ENCODE results near the gene BRD3OS. TPM values are rescaled to one million over a fixed set of nuclear protein-coding genes. Genes with fewer than 3 reads are reported as not detected.

Gene BRD3OS
- total and polyA plus RNA-seq, 4 experiments from 2014 or later: 18.3 to 33.1 (median 19.9) TPM

DNA sequence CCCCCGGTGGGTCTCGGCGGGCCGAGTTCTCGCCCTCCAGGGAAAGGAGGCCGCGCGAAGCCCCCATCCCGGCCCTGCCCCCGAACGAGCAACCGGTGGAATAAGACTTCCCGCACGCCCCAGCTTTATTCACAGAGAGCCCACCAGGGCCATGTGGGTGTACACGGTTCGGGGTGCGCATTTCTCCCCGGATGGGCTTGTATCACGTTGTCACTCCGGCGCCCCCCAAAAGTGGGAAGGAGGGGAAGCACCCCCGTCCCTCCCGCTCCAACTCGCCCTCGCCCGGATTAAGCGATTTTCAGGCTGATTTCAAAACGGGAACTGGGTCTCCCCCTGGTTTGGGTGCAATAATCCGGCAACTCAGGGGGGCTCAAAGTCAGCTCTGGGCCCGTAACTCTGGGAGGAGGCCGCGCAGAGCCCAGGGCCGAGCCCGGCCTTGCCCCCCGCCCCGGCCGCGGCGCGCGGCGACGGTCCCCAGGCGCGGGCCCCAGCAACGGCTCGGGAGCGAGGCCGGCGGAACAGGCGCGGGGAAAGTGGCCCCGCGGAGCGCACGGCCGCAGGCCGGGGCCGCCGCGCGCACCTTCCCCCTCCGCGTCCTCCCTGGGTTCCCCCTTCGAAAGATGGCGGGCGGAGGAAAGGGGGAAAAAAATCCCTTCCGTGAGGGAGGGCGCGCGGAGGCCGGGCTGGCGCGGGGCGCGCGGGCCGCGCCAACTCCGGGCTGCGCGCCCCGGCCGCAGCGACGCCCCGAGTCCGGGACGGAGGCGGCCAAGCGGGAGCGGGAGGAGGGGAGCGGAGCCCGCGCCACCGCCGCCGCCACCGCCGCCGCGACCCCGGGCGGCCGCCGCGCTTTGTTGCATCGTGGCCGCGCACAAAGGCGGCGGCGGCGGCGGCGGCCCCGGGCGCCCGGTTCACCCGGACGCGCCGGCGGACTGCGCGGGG is 41.9 kb downstream of the BRD3OS start:
- Mint-ChIP-seq H3K27me3 (peaks cover 11 to 12% of the 10 kb centered on the region in 2 donors), H3K4me3 (peak overlapping the region; percentile 89 to 96 (median 91)), H3K9me3 (no peaks in the 10 kb centered on the region), H3K27ac (peak overlapping the region in 6 of 7 donors; percentile 74 to 97 (median 80)), H3K36me3 (peaks cover 0 to 13% of the 10 kb centered on the region in 2 donors), H3K4me1 (peaks cover 21 to 55% (median 31%) of the 10 kb centered on the region in 4 donors)
- intact Hi-C loops (cut with micrococcal nuclease): loop anchor here (5.0 to 10.0 kb wide), 2 partner anchors 328 to 375 kb away; no protein-coding TSS in a partner anchor
- DNase-seq: peak in 4 of 5 donors; percentile 36 to 58 (median 50)
- peak overlapping the region; percentile 68 for H3K27ac ChIP-seq (ENCODE audit: low read depth, low read length)
- H3K4me3 ChIP-seq (ENCODE audit: low read length in 2 of 2): peak overlapping the region; percentile 65 to 74
- ChIA-PET CTCF (ENCODE audit: partially characterized antibody) (no interaction called here), POLR2A (ENCODE audit: partially characterized antibody) (interaction anchor here (1.4 to 3.2 kb wide), 4 partner anchors 39 to 96 kb away, joined by 6 to 26 read pairs (median 16); partner anchors contain the start of genes BRD3OS, RNU6ATAC and WDR5)
- peaks cover 34% of the 10 kb centered on the region for H3K4me1 ChIP-seq (ENCODE audit: insufficient read depth, low read length)
- no peaks in the 10 kb centered on the region for H3K9me3 ChIP-seq (ENCODE audit: control insufficient read depth in 1 of 2, low read length in 2 of 2)
- no peaks in the 10 kb centered on the region for H3K36me3 ChIP-seq (ENCODE audit: insufficient read depth, low read length)
- H3K27me3 ChIP-seq (ENCODE audit: insufficient read depth, low read length): peaks cover 4% of the 10 kb centered on the region

DNA sequence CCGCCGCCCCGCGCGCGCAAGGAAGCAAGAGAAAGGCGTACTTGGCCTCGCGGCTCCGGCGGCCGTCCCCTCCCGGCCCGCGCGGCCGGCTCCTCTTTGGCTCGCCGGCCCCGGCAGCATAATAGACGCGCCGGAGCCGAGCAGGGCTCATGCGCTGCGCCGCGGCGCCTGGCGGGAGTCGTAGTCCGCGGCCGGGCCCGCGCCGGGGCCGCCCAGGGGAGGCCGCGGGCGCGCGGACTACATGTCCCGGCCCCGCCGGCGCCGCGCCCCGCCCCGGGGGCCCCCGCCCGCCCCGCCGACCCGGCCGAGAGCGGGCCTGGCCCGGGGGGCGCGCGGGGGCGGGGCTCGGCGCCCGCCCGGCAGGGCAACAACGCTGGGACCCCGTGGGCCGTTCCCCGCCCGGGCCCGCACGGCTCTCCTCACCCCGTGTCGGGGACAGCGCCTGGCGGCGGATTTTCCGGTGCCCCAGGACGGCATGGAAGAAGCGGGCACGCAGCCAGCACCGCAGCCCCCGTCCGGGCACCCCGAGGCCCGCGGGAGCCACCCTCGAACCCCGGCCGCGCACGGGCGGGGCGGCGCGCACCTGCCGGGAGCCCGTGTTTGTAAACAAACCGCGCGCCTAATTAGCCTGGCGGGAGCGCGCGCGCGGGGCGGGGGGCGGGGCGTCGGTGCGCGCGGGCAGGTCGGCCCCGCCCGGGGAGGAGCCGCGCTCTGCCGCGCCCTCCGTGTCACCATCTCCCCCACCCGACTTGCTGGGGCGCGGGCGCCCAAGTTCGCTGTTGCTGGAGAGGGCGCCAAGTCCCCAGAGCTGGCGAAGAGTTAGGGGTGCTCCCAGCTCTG is 42.8 kb downstream of the BRD3OS start, which contains the start of gene BRD3:
TSS of gene BRD3 (minus strand) at position 123 of the 840 bp plus-strand sequence. CDS start 14,549 bp downstream, outside the sequence.
- Histone ChIP-seq H3K4me1 (ENCODE audit: insufficient read depth, low read length) (peaks cover 34% of the 10 kb centered on the region), H3K9me3 (ENCODE audit: control insufficient read depth in 1 of 2, low read length in 2 of 2) (no peaks in the 10 kb centered on the region), H3K27ac (ENCODE audit: low read depth, low read length) (peak within 1 kb of the TSS; percentile 78), H3K27me3 (ENCODE audit: insufficient read depth, low read length) (peaks cover 4% of the 10 kb centered on the region), H3K4me3 (ENCODE audit: low read length in 2 of 2) (peak within 1 kb of the TSS; percentile 65 to 74), H3K36me3 (ENCODE audit: insufficient read depth, low read length) (no peaks in the 10 kb centered on the region)
- peak; percentile 82 to 89 (median 85) for DNase-seq
- H3K27me3 Mint-ChIP-seq: peaks cover 11 to 14% of the 10 kb centered on the region in 2 donors
- peak within 1 kb of the TSS; percentile 89 to 97 (median 94) for H3K27ac Mint-ChIP-seq
- no peaks in the 10 kb centered on the region for H3K9me3 Mint-ChIP-seq
- peak within 1 kb of the TSS; percentile 89 to 98 (median 91) for H3K4me3 Mint-ChIP-seq
- CTCF ChIA-PET (ENCODE audit: partially characterized antibody): no interaction called here
- POLR2A ChIA-PET (ENCODE audit: partially characterized antibody): interaction anchor here (0.6 to 2.9 kb wide), 7 partner anchors 43 to 388 kb away, joined by 3 to 21 read pairs (median 4); partner anchors contain the start of genes BRD3OS, RNU6ATAC and WDR5
- peaks cover 0 to 13% of the 10 kb centered on the region in 2 donors for H3K36me3 Mint-ChIP-seq
- intact Hi-C loops (cut with micrococcal nuclease): loop anchor here (1.0 to 10.0 kb wide), 7 partner anchors 31 to 374 kb away; partner anchors contain the start of genes BRD3OS, RXRA and VAV2
- peaks cover 18 to 46% (median 23%) of the 10 kb centered on the region in 4 donors for H3K4me1 Mint-ChIP-seq

- peak overlapping the region; percentile 78 for H3K27ac ChIP-seq (ENCODE audit: low read depth, low read length)
- intact Hi-C loops (cut with micrococcal nuclease): loop anchor here (1.0 to 10.0 kb wide), 7 partner anchors 30 to 373 kb away; partner anchors contain the start of genes BRD3OS, RXRA and VAV2
- Mint-ChIP-seq H3K9me3 (peaks cover 0 to 2% (median 0%) of the 10 kb centered on the region in 8 donors), H3K27ac (peak overlapping the region; percentile 89 to 97 (median 94)), H3K4me1 (peaks cover 12 to 38% (median 23%) of the 10 kb centered on the region in 4 donors), H3K27me3 (peaks cover 15 to 17% of the 10 kb centered on the region in 2 donors), H3K4me3 (peak overlapping the region; percentile 85 to 98 (median 91)), H3K36me3 (peaks cover 0 to 13% of the 10 kb centered on the region in 2 donors)
- H3K4me3 ChIP-seq (ENCODE audit: low read length in 2 of 2): peak overlapping the region; percentile 57 to 65
- H3K36me3 ChIP-seq (ENCODE audit: insufficient read depth, low read length): no peaks in the 10 kb centered on the region
- no peaks in the 10 kb centered on the region for H3K9me3 ChIP-seq (ENCODE audit: control insufficient read depth in 1 of 2, low read length in 2 of 2)
- peaks cover 4% of the 10 kb centered on the region for H3K27me3 ChIP-seq (ENCODE audit: insufficient read depth, low read length)
- ChIA-PET CTCF (ENCODE audit: partially characterized antibody) (interaction anchor here (0.8 kb wide), 1 partner anchor 63 kb away, joined by 3 read pairs; no protein-coding TSS in a partner anchor), POLR2A (ENCODE audit: partially characterized antibody) (interaction anchor here (0.6 to 1.4 kb wide), 6 partner anchors 43 to 387 kb away, joined by 3 to 7 read pairs (median 4); partner anchors contain the start of genes BRD3OS, RNU6ATAC and WDR5)
- peaks cover 34% of the 10 kb centered on the region for H3K4me1 ChIP-seq (ENCODE audit: insufficient read depth, low read length)
- peak in 1 of 5 donors; percentile 44 for DNase-seq
Measured at GRCh38 chr9:134068744-134069479, 43.6 kb downstream of the BRD3OS start.

GRCh38 chr9:134069480-134070399 is 44.5 kb downstream of the BRD3OS start:
- Histone ChIP-seq H3K27me3 (ENCODE audit: insufficient read depth, low read length) (peaks cover 4% of the 10 kb centered on the region), H3K4me3 (ENCODE audit: low read length in 2 of 2) (no peak overlapping the region), H3K4me1 (ENCODE audit: insufficient read depth, low read length) (peaks cover 32% of the 10 kb centered on the region), H3K36me3 (ENCODE audit: insufficient read depth, low read length) (no peaks in the 10 kb centered on the region), H3K9me3 (ENCODE audit: control insufficient read depth in 1 of 2, low read length in 2 of 2) (no peaks in the 10 kb centered on the region), H3K27ac (ENCODE audit: low read depth, low read length) (no peak overlapping the region)
- POLR2A ChIA-PET (ENCODE audit: partially characterized antibody): interaction anchor here (1.3 to 1.4 kb wide), 2 partner anchors 44 to 66 kb away, joined by 4 to 7 read pairs; partner anchors contain the start of genes BRD3OS and WDR5
- Mint-ChIP-seq H3K9me3 (peaks cover 0 to 6% (median 2%) of the 10 kb centered on the region in 8 donors), H3K27me3 (peaks cover 15 to 20% of the 10 kb centered on the region in 2 donors), H3K36me3 (peaks cover 0 to 12% of the 10 kb centered on the region in 2 donors), H3K4me1 (peaks cover 10 to 34% (median 20%) of the 10 kb centered on the region in 4 donors), H3K4me3 (peak overlapping the region; percentile 85 to 98 (median 91)), H3K27ac (peak overlapping the region in 6 of 7 donors; percentile 89 to 97 (median 95))
- CTCF ChIA-PET (ENCODE audit: partially characterized antibody): interaction anchor here (0.8 kb wide), 1 partner anchor 62 kb away, joined by 3 read pairs; no protein-coding TSS in a partner anchor
- intact Hi-C loops (cut with micrococcal nuclease): loop anchor here (2.0 to 10.0 kb wide), 3 partner anchors 257 to 373 kb away; partner anchors contain the start of gene RXRA
- DNase-seq: peak in 1 of 5 donors; percentile 35

DNA sequence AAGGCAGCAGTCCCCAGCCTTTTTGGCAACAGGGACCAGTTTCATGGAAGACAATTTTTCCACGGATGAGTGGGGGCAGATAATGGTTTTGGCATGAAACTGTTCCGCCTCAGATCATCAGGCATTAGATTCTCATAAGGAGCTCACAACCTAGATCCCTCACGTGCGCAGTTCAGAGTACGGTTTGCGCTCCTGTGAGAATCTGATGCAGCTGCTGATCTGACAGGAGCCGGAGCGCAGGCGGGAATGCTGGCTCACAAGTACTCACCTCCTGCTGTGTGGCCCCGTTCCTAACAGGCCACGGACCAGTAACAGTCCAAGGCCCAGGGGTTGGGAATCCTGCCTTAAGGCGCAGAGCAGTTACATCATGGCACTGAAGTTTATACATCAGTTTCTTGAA is 45.9 kb downstream of the BRD3OS start:
- H3K9me3 ChIP-seq (ENCODE audit: control insufficient read depth in 1 of 2, low read length in 2 of 2): no peaks in the 10 kb centered on the region
- Mint-ChIP-seq H3K9me3 (peaks cover 0 to 9% (median 6%) of the 10 kb centered on the region in 8 donors), H3K4me3 (peak overlapping the region in 2 of 8 donors; percentile 57 to 74), H3K27ac (peak overlapping the region in 1 of 7 donors; percentile 71), H3K36me3 (peaks cover 0 to 7% of the 10 kb centered on the region in 2 donors), H3K27me3 (peaks cover 15 to 20% of the 10 kb centered on the region in 2 donors), H3K4me1 (peaks cover 2 to 20% (median 8%) of the 10 kb centered on the region in 4 donors)
- H3K4me1 ChIP-seq (ENCODE audit: insufficient read depth, low read length): peaks cover 18% of the 10 kb centered on the region
- no peak overlapping the region for H3K4me3 ChIP-seq (ENCODE audit: low read length in 2 of 2)
- CTCF ChIA-PET (ENCODE audit: partially characterized antibody): interaction anchor here (0.9 kb wide), 1 partner anchor 46 kb away, joined by 3 read pairs; the partner anchor contains the start of gene BRD3OS
- no peak for DNase-seq
- H3K27me3 ChIP-seq (ENCODE audit: insufficient read depth, low read length): peaks cover 4% of the 10 kb centered on the region
- POLR2A ChIA-PET (ENCODE audit: partially characterized antibody): no interaction called here
- H3K27ac ChIP-seq (ENCODE audit: low read depth, low read length): no peak overlapping the region
- no peaks in the 10 kb centered on the region for H3K36me3 ChIP-seq (ENCODE audit: insufficient read depth, low read length)
- intact Hi-C loops (cut with micrococcal nuclease): no loop called here
